Endothelial cell of hepatic sinusoid (primary cell): ENCODE measurements around the gene BCAS1.

Source experiments
- in situ Hi-C: cut with HindIII; loops from 2 replicates; pipeline ENCODE4 v1.10.0; 2017; ENCODE audit warnings: low sequenced_read_pairs

Gene BCAS1

GRCh38 chr20:53918020-53918311 lies 152.4 kb downstream of the BCAS1 start:
- in situ Hi-C loops: no loop called here

DNA sequence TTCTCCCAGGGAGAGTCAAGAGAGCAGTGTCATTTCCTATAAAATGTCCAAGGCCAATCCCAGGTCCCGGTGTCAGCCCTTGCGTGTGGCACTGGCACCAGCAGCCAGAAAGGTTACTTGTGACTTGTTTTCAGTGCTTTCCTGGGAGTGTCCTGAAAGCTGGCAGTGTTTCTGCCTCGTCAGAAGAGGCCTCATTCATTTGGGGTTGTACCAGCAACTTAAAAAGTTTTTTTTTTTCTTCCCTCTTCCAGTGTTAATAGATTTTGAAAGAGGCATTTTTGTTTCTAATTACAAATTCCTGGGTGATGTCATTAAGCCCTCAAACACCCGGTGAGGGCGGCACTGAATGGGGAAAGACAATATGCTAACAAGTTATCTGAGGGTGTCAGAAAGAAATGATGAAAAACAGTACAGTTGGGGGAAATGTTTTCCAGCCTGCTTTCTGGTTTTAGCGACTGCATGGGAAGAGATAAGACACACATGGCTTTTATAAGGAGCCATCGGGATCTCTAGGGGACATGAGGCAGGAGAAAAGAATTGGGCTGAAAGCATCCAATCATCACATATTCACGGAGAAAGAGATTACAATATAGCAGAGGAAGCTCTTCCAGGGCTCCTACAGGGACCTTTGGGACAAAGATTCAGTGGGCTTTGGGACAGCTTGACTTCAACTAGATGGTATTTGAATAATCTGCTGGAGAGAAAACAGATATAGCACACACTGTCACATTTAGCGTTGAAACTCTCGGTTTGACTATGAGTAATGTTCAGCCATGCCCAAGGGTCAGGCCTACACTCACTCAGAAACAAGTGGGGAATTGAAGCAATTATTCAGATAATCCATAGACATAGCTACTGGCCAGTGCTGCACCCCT lies 153.0 kb downstream of the BCAS1 start:
- in situ Hi-C loops: no loop called here

GRCh38 chr20:53916173-53916512 lies 154.3 kb downstream of the BCAS1 start:
- in situ Hi-C loops: no loop called here

GRCh38 chr20:53915446-53916172 lies 154.8 kb downstream of the BCAS1 start:
- in situ Hi-C loops: no loop called here

GRCh38 chr20:53914781-53915445 lies 155.5 kb downstream of the BCAS1 start:
- in situ Hi-C loops: no loop called here

DNA sequence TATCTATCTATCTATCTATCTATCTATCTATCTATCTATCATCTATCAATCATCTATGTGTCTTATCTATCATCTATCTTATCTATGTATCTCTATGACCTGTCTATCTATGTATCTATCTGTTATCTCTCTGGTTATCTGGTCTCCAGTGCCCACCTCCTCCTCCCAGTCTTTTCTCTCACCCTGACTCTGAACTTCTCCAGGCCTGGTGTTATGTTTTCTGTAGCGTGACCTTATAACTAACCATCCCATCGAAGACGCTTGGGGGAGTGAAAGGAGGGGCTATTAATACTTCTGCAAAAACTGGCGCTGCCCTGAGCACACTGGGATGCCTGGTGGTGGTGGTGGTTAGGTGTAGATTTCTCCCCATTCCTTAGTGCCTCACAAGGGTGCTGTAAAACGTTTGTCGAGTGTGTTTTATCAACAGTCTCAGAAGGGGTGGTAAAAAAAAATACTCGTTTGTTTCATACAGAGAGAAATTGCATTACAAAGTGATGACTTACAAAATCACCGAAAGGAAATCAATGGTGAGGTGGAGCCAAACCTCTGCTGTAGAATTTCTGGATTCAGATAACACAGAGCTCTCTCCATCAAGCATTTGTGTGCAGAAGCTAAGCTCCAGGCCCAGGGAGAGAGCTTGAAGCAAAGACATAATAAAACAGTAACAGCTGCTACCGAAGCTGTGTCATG lies 156.2 kb downstream of the BCAS1 start:
- in situ Hi-C loops: no loop called here

DNA sequence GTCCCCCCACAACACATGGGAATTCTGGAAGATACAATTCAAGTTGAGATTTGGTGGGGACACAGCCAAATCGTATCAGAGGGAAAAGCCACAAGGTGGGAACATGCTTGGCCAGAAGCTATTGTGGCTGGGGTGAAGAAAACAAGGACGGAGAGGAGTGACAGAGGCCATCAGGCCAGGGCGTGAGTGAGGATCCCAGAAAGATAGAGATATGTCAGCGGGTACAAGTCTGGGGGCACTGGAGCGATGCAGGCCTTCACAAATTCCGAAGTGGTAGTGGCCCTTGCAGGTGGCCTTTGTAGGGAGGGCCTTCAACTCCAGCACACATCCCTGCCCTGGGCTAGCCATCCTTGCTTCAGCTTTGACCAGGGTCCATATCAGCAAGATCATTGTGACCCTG lies 159.1 kb downstream of the BCAS1 start:
- in situ Hi-C loops: no loop called here

- in situ Hi-C loops: no loop called here
Observed at GRCh38 chr20:53910351-53911002, 159.9 kb downstream of the BCAS1 start.

GRCh38 chr20:53907968-53908751 lies 162.2 kb downstream of the BCAS1 start:
- in situ Hi-C loops: loop anchor here (10.0 kb wide), 1 partner anchor 133 kb away; no protein-coding TSS in a partner anchor

GRCh38 chr20:53905820-53906191 lies 164.6 kb downstream of the BCAS1 start:
- in situ Hi-C loops: loop anchor here (10.0 kb wide), 1 partner anchor 131 kb away; no protein-coding TSS in a partner anchor

- in situ Hi-C loops: loop anchor here (10.0 kb wide), 1 partner anchor 130 kb away; no protein-coding TSS in a partner anchor
Observed at GRCh38 chr20:53905019-53905819, 165.2 kb downstream of the BCAS1 start.

GRCh38 chr20:53904261-53904660 lies 166.1 kb downstream of the BCAS1 start:
- in situ Hi-C loops: loop anchor here (10.0 kb wide), 1 partner anchor 129 kb away; no protein-coding TSS in a partner anchor

- in situ Hi-C loops: loop anchor here (10.0 kb wide), 1 partner anchor 129 kb away; no protein-coding TSS in a partner anchor
Observed at GRCh38 chr20:53903652-53903987, 166.8 kb downstream of the BCAS1 start.

- in situ Hi-C loops: loop anchor here (10.0 kb wide), 1 partner anchor 128 kb away; no protein-coding TSS in a partner anchor
Observed at GRCh38 chr20:53902968-53903651, 167.3 kb downstream of the BCAS1 start.

DNA sequence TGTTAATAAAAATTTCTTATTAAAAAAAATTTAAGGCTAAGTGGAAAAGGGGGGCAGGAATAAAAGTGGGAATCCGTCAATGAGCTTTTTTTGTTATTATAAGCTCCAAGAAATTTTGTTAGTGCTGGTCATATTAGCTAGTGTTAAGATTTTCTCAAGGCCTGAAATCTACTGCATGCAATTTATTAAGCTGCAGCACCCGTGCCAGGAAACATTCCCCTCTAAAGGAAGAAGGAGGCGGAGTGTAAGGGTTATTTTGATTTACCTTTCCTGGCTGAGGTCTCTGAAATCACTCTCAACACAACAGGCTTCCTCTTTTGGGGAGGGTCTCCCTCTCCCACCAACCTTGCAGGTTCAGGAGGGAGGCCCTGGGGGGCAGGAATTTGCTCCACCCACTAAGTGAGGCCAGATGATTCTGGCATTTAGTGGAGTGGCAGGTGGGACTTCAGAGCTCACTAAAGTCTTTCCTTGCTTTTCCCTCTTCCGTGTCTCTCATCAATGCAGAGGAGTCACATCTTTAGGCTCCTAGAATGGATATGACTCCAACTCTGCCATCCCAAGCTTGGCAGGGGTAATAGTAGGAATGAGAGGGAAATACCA lies 168.8 kb downstream of the BCAS1 start:
- in situ Hi-C loops: loop anchor here (10.0 kb wide), 1 partner anchor 127 kb away; no protein-coding TSS in a partner anchor

DNA sequence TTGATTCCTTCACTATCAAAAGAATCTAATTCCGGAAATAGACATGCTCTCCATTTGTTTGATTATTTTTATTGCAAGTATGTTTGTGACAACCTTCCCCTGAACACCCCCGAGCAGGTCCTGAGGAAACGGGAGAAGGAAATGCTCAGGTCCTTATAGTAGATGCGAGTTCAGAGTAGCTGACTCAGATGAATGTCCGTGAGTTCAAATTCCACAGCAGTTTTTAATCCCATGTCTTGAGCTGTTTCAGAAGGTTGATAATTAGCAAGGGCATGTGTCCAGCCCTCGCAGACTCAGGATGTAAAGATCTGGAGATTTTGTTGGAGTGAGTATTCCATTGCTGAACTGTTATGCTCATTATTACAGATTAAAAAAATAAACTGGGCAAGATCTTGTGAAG lies 169.3 kb downstream of the BCAS1 start:
- in situ Hi-C loops: loop anchor here (10.0 kb wide), 1 partner anchor 126 kb away; no protein-coding TSS in a partner anchor

DNA sequence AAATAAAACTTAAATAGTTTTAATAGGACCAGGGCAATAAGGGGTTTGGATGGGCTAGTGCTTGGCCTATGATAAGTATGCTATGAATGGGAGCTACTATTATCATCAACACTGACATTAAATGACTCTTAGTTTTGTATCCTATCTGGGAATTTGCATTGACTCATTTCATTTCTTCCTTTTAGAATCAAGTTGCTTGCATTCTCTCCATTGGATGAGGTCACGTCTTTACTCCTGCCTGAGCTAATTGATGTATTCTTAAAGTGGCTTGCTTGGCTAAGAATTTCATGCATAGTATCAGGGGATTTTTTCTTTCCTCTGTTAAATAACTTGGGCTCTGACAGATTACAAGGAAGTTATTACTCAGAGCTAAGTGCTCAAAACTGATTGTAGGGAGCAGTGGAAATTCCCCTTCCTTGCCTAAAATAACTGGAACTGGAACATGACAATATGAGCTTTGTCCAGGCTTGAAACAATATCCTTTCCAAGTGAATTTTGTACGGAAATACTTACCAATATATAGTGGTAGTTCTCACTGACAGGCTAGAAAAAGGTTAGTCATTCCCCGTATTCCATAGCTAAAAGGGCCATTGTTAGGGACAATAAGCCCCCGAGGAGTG lies 169.9 kb downstream of the BCAS1 start:
- in situ Hi-C loops: loop anchor here (10.0 kb wide), 1 partner anchor 126 kb away; no protein-coding TSS in a partner anchor
